Neural cell (in vitro differentiated cells): ENCODE data around the gene HS3ST3B1. TPM values are rescaled to one million over a fixed set of nuclear protein-coding genes. Genes with fewer than 3 reads are reported as not detected.

ENCODE experiments used
- H2AFZ ChIP-seq: fragments of 200-600, 300-800 bp; sonication (generic), shearing (Covaris generic); 2 replicates; pipeline ENCODE4 v1.6.0; 2014; ENCODE audit warnings: low read depth, mild to moderate bottlenecking, antibody characterized with exemption, low read length, moderate library complexity
- H3F3A ChIP-seq: fragments of 200-600 bp; shearing (Covaris generic); 2 replicates; pipeline ENCODE4 v1.6.1; 2016; ENCODE audit warnings: mild to moderate bottlenecking, moderate library complexity, mixed read lengths, antibody characterized with exemption, low read length; ENCODE audit not compliant: insufficient read depth, poor library complexity, severe bottlenecking
- H3K27ac ChIP-seq: fragments of 200-600, 300-800 bp; sonication (generic), shearing (Covaris generic); 2 replicates; pipeline ENCODE4 v1.5.1; 2014; ENCODE audit warnings: mild to moderate bottlenecking, low read length, moderate library complexity
- H3K27me3 ChIP-seq: fragments of 300-800, 200-600 bp; sonication (generic), shearing (Covaris generic); 2 replicates; pipeline ENCODE4 v1.6.0; 2014; ENCODE audit warnings: mild to moderate bottlenecking, low read depth, low read length, moderate library complexity; ENCODE audit not compliant: insufficient read depth
- H3K36me3 ChIP-seq: fragments of 300-800, 200-600 bp; sonication (generic), shearing (Covaris generic); 2 replicates; pipeline ENCODE4 v1.5.1; 2014; ENCODE audit warnings: mild to moderate bottlenecking, antibody characterized with exemption, low read length, moderate library complexity; ENCODE audit not compliant: insufficient read depth
- H3K4me2 ChIP-seq: fragments of 300-800, 200-600 bp; sonication (generic), shearing (Covaris generic); 2 replicates; pipeline ENCODE4 v1.6.0; 2014; ENCODE audit warnings: mild to moderate bottlenecking, low read length
- H3K4me3 ChIP-seq: fragments of 300-800, 200-600 bp; sonication (generic), shearing (Covaris generic); 2 replicates; pipeline ENCODE4 v1.5.1; 2014; ENCODE audit warnings: mild to moderate bottlenecking, low read length, moderate library complexity
- H3K79me2 ChIP-seq: fragments of 200-600 bp; shearing (Covaris generic); replicated peaks from 2 replicates; pipeline ENCODE4 v1.6.0; 2014; ENCODE audit warnings: mild to moderate bottlenecking, low read length, moderate library complexity; ENCODE audit not compliant: insufficient read depth
- H3K9ac ChIP-seq: fragments of 300-800, 200-600 bp; sonication (generic), shearing (Covaris generic); 2 replicates; pipeline ENCODE4 v1.6.1; 2016; ENCODE audit warnings: mild to moderate bottlenecking, low read length, mixed read lengths
- H3K9me2 ChIP-seq: fragments of 200-600 bp; shearing (Covaris generic); 2 replicates; pipeline ENCODE4 v1.6.1; 2016; ENCODE audit warnings: mild to moderate bottlenecking, low read length, mixed read lengths; ENCODE audit not compliant: insufficient read depth
- H3K9me3 ChIP-seq: fragments of 200-600, 300-800 bp; sonication (generic), shearing (Covaris generic); 2 replicates; pipeline ENCODE4 v1.6.1; 2016; ENCODE audit warnings: mild to moderate bottlenecking, mixed run types, low read length, moderate library complexity, mixed read lengths
- H4K20me1 ChIP-seq: fragments of 200-600 bp; shearing (Covaris generic); 2 replicates; pipeline ENCODE4 v1.6.1; 2016; ENCODE audit warnings: mild to moderate bottlenecking, mixed run types; ENCODE audit not compliant: insufficient read depth
- CTCF ChIP-seq: fragments of 450-650 bp; IDR thresholded peaks from 2 replicates; pipeline ENCODE4 v1.5.1; 2014; ENCODE audit warnings: antibody characterized with exemption, mild to moderate bottlenecking, moderate library complexity; ENCODE audit not compliant: poor library complexity, severe bottlenecking
- EP300 ChIP-seq: fragments of 450-650 bp; conservative IDR thresholded peaks from 2 replicates; pipeline ENCODE4 v1.6.1; 2014; ENCODE audit warnings: antibody characterized with exemption, mild to moderate bottlenecking, moderate library complexity; ENCODE audit not compliant: poor library complexity, severe bottlenecking
- EZH2 ChIP-seq: fragments of 200-600, 300-800 bp; shearing (Covaris generic), sonication (generic); IDR thresholded peaks from 2 replicates; pipeline ENCODE4 v1.6.1; 2014; ENCODE audit warnings: antibody characterized with exemption, low read length, borderline replicate concordance, mild to moderate bottlenecking; ENCODE audit not compliant: insufficient read depth, poor library complexity, severe bottlenecking
- MXI1 ChIP-seq: fragments of 450-650 bp; conservative IDR thresholded peaks from 2 replicates; pipeline ENCODE4 v1.6.1; 2014; ENCODE audit warnings: antibody characterized with exemption, mild to moderate bottlenecking; ENCODE audit not compliant: poor library complexity, severe bottlenecking
- POLR2AphosphoS5 ChIP-seq: IDR thresholded peaks from 2 replicates; pipeline ENCODE4 v1.6.1; 2012
- RAD21 ChIP-seq: fragments of 450-650 bp; conservative IDR thresholded peaks from 2 replicates; pipeline ENCODE4 v1.6.1; 2014; ENCODE audit warnings: antibody characterized with exemption, mild to moderate bottlenecking, moderate library complexity
- REST ChIP-seq: IDR thresholded peaks from 2 replicates; pipeline ENCODE4 v1.6.1; 2012; ENCODE audit warnings: borderline replicate concordance
- SMC3 ChIP-seq: fragments of 450-650 bp; conservative IDR thresholded peaks from 2 replicates; pipeline ENCODE4 v1.6.1; 2014; ENCODE audit warnings: antibody characterized with exemption, mild to moderate bottlenecking, moderate library complexity; ENCODE audit not compliant: poor library complexity
- TAF1 ChIP-seq: IDR thresholded peaks from 2 replicates; pipeline ENCODE4 v1.6.1; 2012; ENCODE audit warnings: low read depth
- polyA plus RNA-seq: library from polyadenylated mRNA; depleted of rRNA; stranded (reverse); fragments of >200 nt; gene quantifications from 2 replicates; pipeline ENCODE4 v1.2.3, GENCODE V29; 2014

HS3ST3B1 gene
- polyA plus RNA-seq, 1 donor from 2014 or later: 0.58 TPM

- no peak overlapping the region for H3K9ac ChIP-seq
- no peaks in the 10 kb centered on the region for H3K79me2 ChIP-seq
- H3K4me2 ChIP-seq: no peak overlapping the region
- TF ChIP-seq RAD21 (no peak), EP300 (no peak), CTCF (no peak), TAF1 (no peak)
- no peaks in the 10 kb centered on the region for H4K20me1 ChIP-seq
- no peaks in the 10 kb centered on the region for H3K27me3 ChIP-seq
- H3K27ac ChIP-seq: no peak overlapping the region
- H3K36me3 ChIP-seq: no peaks in the 10 kb centered on the region
- no peaks in the 10 kb centered on the region for H3F3A ChIP-seq
- H3K9me2 ChIP-seq: no peaks in the 10 kb centered on the region
- no peaks in the 10 kb centered on the region for H3K9me3 ChIP-seq
- H2AFZ ChIP-seq: no peak overlapping the region
- no peak overlapping the region for H3K4me3 ChIP-seq
Measured at GRCh38 chr17:14361945-14362508, 61.1 kb downstream of the HS3ST3B1 start.

- Histone ChIP-seq H3K9me2 (no peaks in the 10 kb centered on the region), H3K4me2 (no peak overlapping the region), H3K27ac (no peak overlapping the region), H3K36me3 (no peaks in the 10 kb centered on the region), H3K4me3 (no peak overlapping the region), H3K9me3 (no peaks in the 10 kb centered on the region), H4K20me1 (no peaks in the 10 kb centered on the region), H3F3A (no peaks in the 10 kb centered on the region), H3K9ac (no peak overlapping the region), H3K27me3 (no peaks in the 10 kb centered on the region), H3K79me2 (no peaks in the 10 kb centered on the region), H2AFZ (no peak overlapping the region)
- TF ChIP-seq EP300: no peak
- TF ChIP-seq RAD21: no peak
- TF ChIP-seq TAF1: no peak
- no peak for TF ChIP-seq CTCF
- no peak for TF ChIP-seq EZH2
- TF ChIP-seq POLR2AphosphoS5: no peak
- no peak for TF ChIP-seq MXI1
- no peak for TF ChIP-seq SMC3
- TF ChIP-seq REST: no peak
Measured at GRCh38 chr17:14366199-14366598, 65.3 kb downstream of the HS3ST3B1 start.
